HepG2 (cell line): ENCODE measurements around the gene IGFLR1. TPM values are rescaled to one million over a fixed set of nuclear protein-coding genes. Genes with fewer than 3 reads are reported as not detected.

ENCODE experiments used
- CREB1 ChIP-seq, 2 experiments: fragments of 450-650 bp in 1 of 2; IDR thresholded peaks; 2 replicates each; pipeline ENCODE4 v1.6.1; 2016 to 2017; ENCODE audit warnings: control low read depth in 1 of 2, mild to moderate bottlenecking in 1 of 2, missing compliant biosample characterization in 1 of 2, missing genetic modification characterization in 1 of 2
- IRX3 ChIP-seq: sonication (generic); formaldehyde crosslinking; IDR thresholded peaks from 2 replicates; pipeline ENCODE4 v1.8.1; 2023; ENCODE audit warnings: mild to moderate bottlenecking, low read depth, missing genetic modification reagents, borderline replicate concordance
- LBX2 ChIP-seq: sonication (generic); formaldehyde crosslinking; IDR thresholded peaks from 2 replicates; pipeline ENCODE4 v1.5.0; 2020; ENCODE audit warnings: missing genetic modification reagents, mild to moderate bottlenecking, borderline replicate concordance
- MIER2 ChIP-seq: IDR thresholded peaks from 2 replicates; pipeline ENCODE4 v1.6.1; 2016; ENCODE audit warnings: missing biosample characterization, missing genetic modification reagents
- PBX2 ChIP-seq: IDR thresholded peaks from 2 replicates; pipeline ENCODE4 v1.6.1; 2016; ENCODE audit warnings: control low read depth
- SKI ChIP-seq: fragments of 450-650 bp; IDR thresholded peaks from one replicate; pipeline ENCODE4 v1.6.1; 2018; ENCODE audit warnings: mild to moderate bottlenecking; ENCODE audit not compliant: partially characterized antibody
- TFDP1 ChIP-seq: IDR thresholded peaks from 2 replicates; pipeline ENCODE4 v1.6.1; 2016; ENCODE audit warnings: missing compliant biosample characterization, missing genetic modification reagents, borderline replicate concordance
- ZBTB33 ChIP-seq: sonication (generic); formaldehyde crosslinking; IDR thresholded peaks from 2 replicates; pipeline ENCODE4 v1.4.0; 2020; ENCODE audit warnings: missing genetic modification reagents
- ZNF142 ChIP-seq: sonication (generic); formaldehyde crosslinking; IDR thresholded peaks from 2 replicates; pipeline ENCODE4 v1.4.0; 2020; ENCODE audit warnings: missing genetic modification reagents
- ZNF317 ChIP-seq: sonication (generic); formaldehyde crosslinking; IDR thresholded peaks from 2 replicates; pipeline ENCODE4 v1.5.0; 2020; ENCODE audit warnings: mild to moderate bottlenecking, missing genetic modification reagents
- ZNF354B ChIP-seq: sonication (generic); formaldehyde crosslinking; IDR thresholded peaks from 2 replicates; pipeline ENCODE4 v1.8.0; 2022; ENCODE audit warnings: mild to moderate bottlenecking, missing genetic modification reagents
- ZNF496 ChIP-seq: sonication (generic); formaldehyde crosslinking; IDR thresholded peaks from 2 replicates; pipeline ENCODE4 v1.8.1; 2023; ENCODE audit warnings: mild to moderate bottlenecking, moderate library complexity, missing genetic modification reagents; ENCODE audit not compliant: insufficient replicate concordance
- ZNF644 ChIP-seq: IDR thresholded peaks from 2 replicates; pipeline ENCODE4 v1.6.1; 2016; ENCODE audit warnings: low read depth
- ZXDC ChIP-seq: sonication (generic); formaldehyde crosslinking; IDR thresholded peaks from 2 replicates; pipeline ENCODE4 v1.5.0; 2020; ENCODE audit warnings: mild to moderate bottlenecking, missing genetic modification reagents
- polyA plus RNA-seq, 8 experiments: library from polyadenylated mRNA; depleted of rRNA in 3 of 8; stranded (reverse) in 7 of 8; unstranded in 1 of 8; fragments of >200 nt; fragmentation: Illumina TruSeq in 4 of 8; extraction: Trizol in 4 of 8; gene quantifications; 2 replicates each; pipeline versions ENCODE4 v1.2.1 to v1.2.3, GENCODE V29; 2011 to 2016; ENCODE audit warnings: low read depth in 4 of 8, missing spikeins in 1 of 8, mixed read lengths in 1 of 8; ENCODE audit not compliant: insufficient read depth in 1 of 8
- total RNA-seq, 5 experiments: library from RNA; depleted of rRNA; stranded (reverse); fragments of >200 nt; fragmentation: Illumina TruSeq; extraction: Trizol; gene quantifications; 2 replicates each; pipeline ENCODE4 v1.2.3, GENCODE V29; 2016; ENCODE audit warnings: low read depth in 1 of 5

IGFLR1 gene
- total and polyA plus RNA-seq, 2 of the 13 experiments (the other 11 are each of a cell fraction or from before 2014, with no cell fraction given): 5.4 to 8.9 TPM

GRCh38 chr19:35748106-35749020, 6.1 kb upstream of the IGFLR1 start, which contains the start of gene LIN37 (continued):
- TF ChIP-seq ZNF142 (CRISPR knock-in tag) (no peak), ZNF354B (no peak), ZBTB33 (CRISPR knock-in tag) (no peak), ZNF317 (no peak; the same call in 1 of the 2 replicates), MIER2 (CRISPR knock-in tag) (no peak), IRX3 (CRISPR knock-in tag) (no peak), TFDP1 (CRISPR knock-in tag) (peak; percentile 31; the same call in 1 of the 2 replicates), ZNF496 (CRISPR knock-in tag) (no peak), SKI (peak; percentile 11), ZNF644 (CRISPR knock-in tag) (no peak), CREB1 (IDR thresholded peaks at IDR 0.05) (peak; percentile 84), CREB1 (CRISPR knock-in tag; IDR thresholded peaks at IDR 0.05) (peak; percentile 96), PBX2 (CRISPR knock-in tag) (peak; percentile 98), LBX2 (no peak; the same call in 1 of the 2 replicates), ZXDC (CRISPR knock-in tag) (no peak)
